T-cell (primary cell): ENCODE data around the gene CDK6. TPM values are rescaled to one million over a fixed set of nuclear protein-coding genes. Genes with fewer than 3 reads are reported as not detected.

Experiments used
- ATAC-seq, 4 experiments: fragments of 200-7000 bp in 3 of 4; fragments of 150-1000 bp in 1 of 4; cut with Tn5 transposase; replicated peaks in 1 of 4; 1 replicate in 3 of 4; 2 replicates in 1 of 4; pipeline ENCODE4 v1.10.0; 2021; ENCODE audit warnings: moderate library complexity in 3 of 4, mild to moderate bottlenecking in 2 of 4, moderate number of reproducible peaks in 1 of 4
- CTCF ChIA-PET, 2 donors: fragments of 300-600 bp; sonication (Branson Sonifier 250); formaldehyde crosslinking; loops; one replicate each; lab custom pipeline; 2022; ENCODE audit warnings: antibody characterized with exemption in 2 of 2; lab: Charles Lee
- POLR2A ChIA-PET, 2 donors: fragments of 300-600 bp; sonication (Branson Sonifier 250); formaldehyde crosslinking; loops; one replicate each; lab custom pipeline; 2022; ENCODE audit warnings: antibody characterized with exemption in 2 of 2; lab: Charles Lee
- DNase-seq, 35 experiments: peaks; one replicate each; pipeline versions ENCODE4 v3.0.0 to v3.0.0-alpha.2; 2013 to 2023
- H3K27ac ChIP-seq: one replicate; pipeline ENCODE4 v1.5.1; 2013; ENCODE audit warnings: low read length
- H3K27me3 ChIP-seq, 2 experiments: replicated peaks in 1 of 2; 1 replicate in 1 of 2; 2 replicates in 1 of 2; pipeline versions ENCODE4 v1.6.1 to v1.7.0; 2013; ENCODE audit warnings: low read length in 1 of 2, mixed read lengths in 1 of 2; ENCODE audit not compliant: control insufficient read depth in 2 of 2, insufficient read depth in 2 of 2; ENCODE audit errors: extremely low read depth in 1 of 2
- H3K36me3 ChIP-seq, 2 donors: 1 replicate in 1 of 2; 2 replicates in 1 of 2; pipeline versions ENCODE4 v1.6.1 to v1.7.0; 2013; ENCODE audit warnings: low read length in 1 of 2; ENCODE audit not compliant: control insufficient read depth in 2 of 2, insufficient read depth in 1 of 2; ENCODE audit errors: extremely low read depth in 1 of 2
- H3K4me1 ChIP-seq, 2 experiments: 1 replicate in 1 of 2; 2 replicates in 1 of 2; pipeline versions ENCODE4 v1.6.1 to v1.7.0; 2013; ENCODE audit warnings: low read length in 2 of 2, mixed read lengths in 1 of 2; ENCODE audit not compliant: insufficient read depth in 2 of 2, control insufficient read depth in 1 of 2; ENCODE audit errors: extremely low read depth in 1 of 2
- H3K4me3 ChIP-seq, 2 donors: 1 replicate in 1 of 2; 2 replicates in 1 of 2; pipeline versions ENCODE4 v1.5.1 to v1.7.0; 2013; ENCODE audit warnings: mild to moderate bottlenecking in 2 of 2, low read length in 1 of 2, moderate library complexity in 1 of 2; ENCODE audit not compliant: control insufficient read depth in 1 of 2; ENCODE audit errors: extremely low read depth in 1 of 2
- H3K9me3 ChIP-seq: 2 replicates; pipeline ENCODE4 v1.7.0; 2013
- H3K27ac Mint-ChIP-seq, 2 donors: one replicate each; pipeline ENCODE4 v1.8.0; 2020 to 2021; ENCODE audit warnings: mild to moderate bottlenecking in 2 of 2, mixed read lengths in 2 of 2
- H3K27me3 Mint-ChIP-seq, 2 donors: one replicate each; pipeline ENCODE4 v1.8.0; 2021 to 2022; ENCODE audit warnings: mixed read lengths in 2 of 2
- H3K36me3 Mint-ChIP-seq: one replicate; pipeline ENCODE4 v1.8.0; 2021; ENCODE audit warnings: mixed read lengths
- H3K4me1 Mint-ChIP-seq, 3 donors: one replicate each; pipeline ENCODE4 v1.8.0; 2020 to 2022; ENCODE audit warnings: mixed read lengths in 3 of 3, mild to moderate bottlenecking in 1 of 3
- H3K4me3 Mint-ChIP-seq, 3 donors: one replicate each; pipeline ENCODE4 v1.8.0; 2020 to 2022; ENCODE audit warnings: mild to moderate bottlenecking in 3 of 3, mixed read lengths in 3 of 3, moderate library complexity in 3 of 3
- H3K9me3 Mint-ChIP-seq, 3 donors: one replicate each; pipeline ENCODE4 v1.8.0; 2020 to 2022; ENCODE audit warnings: mixed read lengths in 3 of 3
- WGBS: methylation state at CpG from one replicate; pipeline ENCODE4 v1.1.5; 2013; ENCODE audit warnings: missing lambda C conversion rate; ENCODE audit not compliant: insufficient coverage; 5-methylcytosine and 5-hydroxymethylcytosine counted together
- total RNA-seq, 35 experiments: library from RNA in 6 of 35; stranded (reverse) in 6 of 35; fragments of 120-200 nt in 1 of 35; gene quantifications; one replicate each; pipeline versions ENCODE4 v1.2.1 to v1.2.4 and lab custom pipeline; 2013 to 2026

Gene CDK6
- total RNA-seq, 5 donors from 2014 or later (not counting 1 experiment from before 2014, with no cell fraction given): 29.8 to 107 (median 43.9) TPM

DNA sequence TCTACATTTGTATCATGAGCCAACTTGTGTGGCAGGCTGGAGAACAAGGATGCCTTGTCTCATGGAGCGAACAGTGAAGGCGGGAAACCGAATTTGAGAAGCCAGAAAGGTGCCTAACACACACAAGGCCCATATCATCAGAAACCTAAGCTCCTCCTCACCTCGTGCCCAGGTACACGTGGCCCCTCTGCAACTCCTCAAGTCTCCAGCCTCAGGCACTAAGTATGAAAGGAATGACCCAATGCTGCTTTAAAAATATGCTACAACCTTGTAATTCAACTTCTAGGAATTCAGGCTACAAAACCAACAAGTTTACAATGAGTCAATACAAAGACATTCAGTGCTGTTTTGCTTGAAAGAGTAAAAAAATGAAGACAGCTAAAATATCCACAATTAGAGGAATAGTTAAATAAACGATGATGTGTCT lies 95.7 kb downstream of the CDK6 start:
- H3K4me1 Mint-ChIP-seq: peaks cover 4 to 48% (median 41%) of the 10 kb centered on the region in 3 donors
- no peak overlapping the region for H3K27ac Mint-ChIP-seq

DNA sequence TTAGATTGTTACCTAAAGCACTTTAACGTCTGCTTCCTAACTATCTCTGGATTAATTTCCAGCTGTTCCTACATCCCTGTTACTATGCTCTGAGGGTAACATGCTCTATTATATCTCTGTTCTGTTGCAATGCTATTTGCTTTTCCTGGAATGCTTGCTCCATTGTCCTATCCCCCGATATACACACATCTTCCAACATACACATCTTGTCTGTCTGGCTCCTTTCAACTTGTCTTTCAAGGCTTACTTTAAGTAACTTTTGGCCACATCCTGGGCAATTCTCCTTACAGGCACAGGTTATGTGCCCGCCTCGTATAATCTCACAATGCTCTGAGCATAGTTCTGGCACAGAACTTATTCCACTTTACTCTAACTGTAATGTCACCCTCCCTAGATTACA lies 96.2 kb downstream of the CDK6 start:
- H3K36me3 Mint-ChIP-seq: peaks cover 36% of the 10 kb centered on the region
- POLR2A ChIA-PET: interaction anchor here in 1 of 2 donors (0.6 kb wide), 1 partner anchor 256 kb away, joined by 4 read pairs; no protein-coding TSS in a partner anchor

More for the DNA sequence above, 95.7 kb downstream of the CDK6 start:
- no peaks in the 10 kb centered on the region for H3K36me3 ChIP-seq
- WGBS: 79% methylated on average over 2 of the region's 6 CpGs
- no peaks in the 10 kb centered on the region for H3K27me3 Mint-ChIP-seq
- no peaks in the 10 kb centered on the region for H3K27me3 ChIP-seq
- no peak overlapping the region for H3K27ac ChIP-seq
- CTCF ChIA-PET: no interaction called here
- no peak overlapping the region for H3K4me3 ChIP-seq
- H3K4me3 Mint-ChIP-seq: peak overlapping the region in 1 of 3 donors; percentile 23
- no peak for ATAC-seq
- H3K4me1 ChIP-seq: peaks cover 4 to 9% of the 10 kb centered on the region in 2 experiments
- peaks cover 38% of the 10 kb centered on the region for H3K36me3 Mint-ChIP-seq
- DNase-seq: no peak
- H3K9me3 ChIP-seq: no peaks in the 10 kb centered on the region
- no peaks in the 10 kb centered on the region for H3K9me3 Mint-ChIP-seq
- POLR2A ChIA-PET: no interaction called here

DNA sequence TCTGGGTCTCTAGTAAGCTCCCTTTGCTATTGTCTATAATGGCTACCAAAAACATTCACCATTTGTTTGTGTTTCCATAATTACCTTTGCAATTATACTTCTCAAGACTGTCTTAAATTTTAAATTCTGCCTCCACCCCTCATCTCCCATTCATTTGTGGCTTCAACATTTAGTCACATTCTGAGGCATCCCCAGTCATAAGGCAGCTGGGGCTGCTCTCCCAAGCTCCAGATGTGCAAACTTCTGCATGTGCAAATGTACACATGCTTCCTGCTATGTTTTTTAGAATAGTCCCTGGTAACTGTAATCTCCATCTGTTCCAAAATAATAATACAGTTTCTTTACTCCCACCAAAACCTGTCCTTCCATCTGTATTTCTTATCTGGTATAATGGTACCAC lies 97.3 kb downstream of the CDK6 start:
- CTCF ChIA-PET: no interaction called here
- DNase-seq: no peak
- Histone ChIP-seq H3K27me3 (no peaks in the 10 kb centered on the region), H3K4me3 (no peak overlapping the region), H3K36me3 (no peaks in the 10 kb centered on the region), H3K9me3 (no peaks in the 10 kb centered on the region), H3K4me1 (peaks cover 4 to 9% of the 10 kb centered on the region in 2 experiments), H3K27ac (no peak overlapping the region)
- POLR2A ChIA-PET: no interaction called here
- no peak overlapping the region for H3K4me3 Mint-ChIP-seq
- no peak for ATAC-seq
- H3K9me3 Mint-ChIP-seq: no peaks in the 10 kb centered on the region
- no peaks in the 10 kb centered on the region for H3K27me3 Mint-ChIP-seq
- H3K36me3 Mint-ChIP-seq: peaks cover 45% of the 10 kb centered on the region
- peaks cover 4 to 59% (median 43%) of the 10 kb centered on the region in 3 donors for H3K4me1 Mint-ChIP-seq
- no peak overlapping the region for H3K27ac Mint-ChIP-seq

More for the DNA sequence above, 96.2 kb downstream of the CDK6 start:
- no peaks in the 10 kb centered on the region for H3K9me3 ChIP-seq
- H3K9me3 Mint-ChIP-seq: no peaks in the 10 kb centered on the region
- peaks cover 4 to 9% of the 10 kb centered on the region in 2 experiments for H3K4me1 ChIP-seq
- no peak overlapping the region for H3K4me3 Mint-ChIP-seq
- DNase-seq (no peak), ATAC-seq (no peak)
- no peaks in the 10 kb centered on the region for H3K36me3 ChIP-seq
- CTCF ChIA-PET: no interaction called here
- peaks cover 4 to 50% (median 39%) of the 10 kb centered on the region in 3 donors for H3K4me1 Mint-ChIP-seq
- no peak overlapping the region for H3K4me3 ChIP-seq
- H3K27me3 ChIP-seq: no peaks in the 10 kb centered on the region
- H3K27me3 Mint-ChIP-seq: no peaks in the 10 kb centered on the region
- no peak overlapping the region for H3K27ac Mint-ChIP-seq
- H3K27ac ChIP-seq: no peak overlapping the region
- WGBS: 82% methylated on average over 2 of the region's 4 CpGs

DNA sequence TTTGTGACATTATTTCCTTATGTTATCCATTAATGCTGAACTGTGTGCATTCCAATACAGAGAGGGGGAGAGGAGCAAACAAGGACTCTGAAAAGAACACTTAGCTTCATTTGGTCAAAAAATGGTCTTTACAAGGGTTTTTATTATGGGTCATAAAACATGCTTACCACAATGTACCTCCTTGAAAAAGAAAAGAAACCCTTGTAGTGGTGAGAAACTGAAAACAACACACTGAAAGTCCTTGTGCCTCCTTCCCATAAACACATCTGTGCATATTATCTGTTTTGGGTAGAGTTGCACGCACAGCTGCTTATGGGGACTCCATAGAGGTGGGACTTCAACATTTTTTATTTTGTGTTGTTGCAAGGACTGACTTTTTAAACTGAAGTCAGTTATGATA lies 98.7 kb downstream of the CDK6 start:
- no peaks in the 10 kb centered on the region for H3K9me3 ChIP-seq
- ATAC-seq: no peak
- H3K27ac Mint-ChIP-seq: no peak overlapping the region
- no CpG with 5 or more reads among the region's 1 CpG for WGBS
- no peak for DNase-seq
- no peaks in the 10 kb centered on the region for H3K27me3 ChIP-seq
- CTCF ChIA-PET: no interaction called here
- H3K27ac ChIP-seq: no peak overlapping the region
- H3K36me3 ChIP-seq: no peaks in the 10 kb centered on the region
- no peaks in the 10 kb centered on the region for H3K9me3 Mint-ChIP-seq
- no peak overlapping the region for H3K4me3 ChIP-seq
- peaks cover 4 to 7% of the 10 kb centered on the region in 2 experiments for H3K4me1 ChIP-seq
- no peaks in the 10 kb centered on the region for H3K27me3 Mint-ChIP-seq
- H3K36me3 Mint-ChIP-seq: peaks cover 42% of the 10 kb centered on the region
- no peak overlapping the region for H3K4me3 Mint-ChIP-seq
- POLR2A ChIA-PET: no interaction called here
- H3K4me1 Mint-ChIP-seq: peaks cover 7 to 58% (median 38%) of the 10 kb centered on the region in 3 donors

DNA sequence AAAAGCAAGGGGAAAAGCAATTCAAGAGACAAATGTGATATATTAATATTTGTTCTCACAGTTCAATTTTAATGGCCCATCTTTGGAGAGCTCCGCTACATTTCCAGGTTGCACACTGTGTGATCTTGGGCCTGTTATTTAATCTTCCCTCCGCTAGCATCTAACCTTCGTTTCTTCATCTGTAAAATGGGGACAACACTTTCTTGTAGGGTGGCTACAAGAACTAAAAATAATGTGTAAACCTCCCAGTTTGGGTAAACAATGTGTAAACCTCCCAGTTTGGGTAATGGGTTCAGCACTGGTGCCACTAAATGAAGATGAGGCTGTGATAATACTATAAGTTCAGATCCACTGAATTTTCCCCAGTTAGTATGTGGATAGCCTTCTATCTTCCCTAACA lies 99.5 kb downstream of the CDK6 start:
- WGBS: 100% methylated on average over 2 of the region's 3 CpGs
- Mint-ChIP-seq H3K4me1 (peaks cover 9 to 65% (median 43%) of the 10 kb centered on the region in 3 donors), H3K36me3 (peaks cover 47% of the 10 kb centered on the region), H3K27me3 (no peaks in the 10 kb centered on the region), H3K27ac (no peak overlapping the region), H3K4me3 (no peak overlapping the region), H3K9me3 (no peaks in the 10 kb centered on the region)
- H3K4me3 ChIP-seq: no peak overlapping the region
- POLR2A ChIA-PET: no interaction called here
- no peaks in the 10 kb centered on the region for H3K27me3 ChIP-seq
- peaks cover 4 to 6% of the 10 kb centered on the region in 2 experiments for H3K4me1 ChIP-seq
- CTCF ChIA-PET: interaction anchor here in 1 of 2 donors (0.6 kb wide), 1 partner anchor 100 kb away, joined by 5 read pairs; the partner anchor contains the start of gene CDK6
- H3K27ac ChIP-seq: no peak overlapping the region
- no peaks in the 10 kb centered on the region for H3K9me3 ChIP-seq
- DNase-seq (no peak), ATAC-seq (no peak)
- no peaks in the 10 kb centered on the region for H3K36me3 ChIP-seq

DNA sequence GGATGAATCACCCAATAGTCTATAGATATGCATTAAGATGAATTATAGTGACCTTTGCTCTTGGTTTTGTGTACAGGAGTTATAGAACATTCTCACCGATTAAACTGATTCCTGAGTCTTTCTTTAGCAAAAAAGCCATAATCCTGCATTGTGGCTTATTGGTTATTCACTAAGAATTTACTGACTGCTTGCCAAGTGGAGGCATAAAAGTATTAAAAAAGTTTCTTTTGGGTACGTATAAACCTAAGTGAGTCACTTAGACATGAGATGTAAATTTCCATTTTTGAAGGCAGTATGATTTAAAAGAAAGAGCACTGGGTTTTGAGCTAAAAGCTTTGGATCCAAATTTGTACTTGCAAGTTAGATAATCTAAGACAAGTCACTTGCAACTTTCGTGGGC lies 100.7 kb downstream of the CDK6 start:
- Histone ChIP-seq H3K27ac (no peak overlapping the region), H3K4me1 (peaks cover 3 to 4% of the 10 kb centered on the region in 2 experiments), H3K36me3 (no peaks in the 10 kb centered on the region), H3K27me3 (no peaks in the 10 kb centered on the region), H3K4me3 (no peak overlapping the region), H3K9me3 (no peaks in the 10 kb centered on the region)
- no peak for ATAC-seq
- ChIA-PET CTCF (no interaction called here), POLR2A (no interaction called here)
- 100% methylated on average over 1 of the region's 3 CpGs for WGBS
- Mint-ChIP-seq H3K9me3 (no peaks in the 10 kb centered on the region), H3K4me3 (no peak overlapping the region), H3K27ac (no peak overlapping the region), H3K36me3 (peaks cover 54% of the 10 kb centered on the region), H3K27me3 (no peaks in the 10 kb centered on the region), H3K4me1 (peaks cover 17 to 65% (median 45%) of the 10 kb centered on the region in 3 donors)
- DNase-seq: no peak
